DOHH2 (cell line): ENCODE data around the gene PCYT2.

ENCODE experiments used
- H3F3A ChIP-seq: fragments of 200-600 bp; sonication (generic), shearing (Covaris generic); 2 replicates; pipeline ENCODE4 v1.6.0; 2016; ENCODE audit warnings: antibody characterized with exemption, mild to moderate bottlenecking; ENCODE audit not compliant: control insufficient read depth, insufficient read depth
- H3K27ac ChIP-seq: fragments of 200-600 bp; sonication (generic); 2 replicates; pipeline ENCODE4 v1.5.1; 2014; ENCODE audit warnings: low read depth, mild to moderate bottlenecking, low read length, moderate library complexity
- H3K27me3 ChIP-seq: fragments of 200-600 bp; sonication (generic); 2 replicates; pipeline ENCODE4 v1.6.1; 2014; ENCODE audit warnings: mild to moderate bottlenecking, low read length, mixed read lengths; ENCODE audit not compliant: control insufficient read depth
- H3K36me3 ChIP-seq: fragments of 200-600 bp; sonication (generic); 2 replicates; pipeline ENCODE4 v1.6.1; 2014; ENCODE audit warnings: mild to moderate bottlenecking, low read length, moderate library complexity, mixed read lengths; ENCODE audit not compliant: control insufficient read depth
- H3K4me1 ChIP-seq: fragments of 200-600 bp; sonication (generic); 2 replicates; pipeline ENCODE4 v1.6.1; 2014; ENCODE audit warnings: mild to moderate bottlenecking, low read length, mixed read lengths; ENCODE audit not compliant: control insufficient read depth
- H3K4me2 ChIP-seq: fragments of 200-600 bp; sonication (generic); 2 replicates; pipeline ENCODE4 v1.6.0; 2014; ENCODE audit warnings: mild to moderate bottlenecking, low read length, moderate library complexity
- H3K4me3 ChIP-seq: fragments of 200-600 bp; sonication (generic); 2 replicates; pipeline ENCODE4 v1.5.1; 2014; ENCODE audit warnings: mild to moderate bottlenecking, low read length, mixed read lengths
- H3K79me2 ChIP-seq: fragments of 200-600 bp; sonication (generic); 2 replicates; pipeline ENCODE4 v1.6.1; 2014; ENCODE audit warnings: mild to moderate bottlenecking, low read length, mixed read lengths; ENCODE audit not compliant: control insufficient read depth
- H3K9me2 ChIP-seq: fragments of 200-600 bp; sonication (generic); replicated peaks from 2 replicates; pipeline ENCODE4 v1.6.1; 2014; ENCODE audit warnings: mild to moderate bottlenecking, low read length, mixed read lengths; ENCODE audit not compliant: control insufficient read depth
- H3K9me3 ChIP-seq: fragments of 200-600 bp; sonication (generic); 2 replicates; pipeline ENCODE4 v1.6.1; 2014; ENCODE audit warnings: antibody characterized with exemption, low read length, mixed read lengths; ENCODE audit not compliant: control insufficient read depth, insufficient read depth
- H4K20me1 ChIP-seq: fragments of 200-600 bp; sonication (generic); 2 replicates; pipeline ENCODE4 v1.6.0; 2014; ENCODE audit warnings: low read depth, mild to moderate bottlenecking, antibody characterized with exemption, low read length, moderate library complexity; ENCODE audit not compliant: control insufficient read depth, insufficient read depth
- CTCF ChIP-seq: fragments of 200-600 bp; sonication (generic); IDR thresholded peaks from one replicate; pipeline ENCODE4 v1.5.1; 2014; ENCODE audit warnings: antibody characterized with exemption, mild to moderate bottlenecking, low read depth, low read length; ENCODE audit not compliant: poor library complexity, severe bottlenecking
- EZH2phosphoT487 ChIP-seq: fragments of 200-600 bp; sonication (generic); IDR thresholded peaks from 2 replicates; pipeline ENCODE4 v1.6.1; 2017; ENCODE audit warnings: borderline replicate concordance, mild to moderate bottlenecking, antibody characterized with exemption, low read length, moderate library complexity, mixed read lengths

The PCYT2 gene

DNA sequence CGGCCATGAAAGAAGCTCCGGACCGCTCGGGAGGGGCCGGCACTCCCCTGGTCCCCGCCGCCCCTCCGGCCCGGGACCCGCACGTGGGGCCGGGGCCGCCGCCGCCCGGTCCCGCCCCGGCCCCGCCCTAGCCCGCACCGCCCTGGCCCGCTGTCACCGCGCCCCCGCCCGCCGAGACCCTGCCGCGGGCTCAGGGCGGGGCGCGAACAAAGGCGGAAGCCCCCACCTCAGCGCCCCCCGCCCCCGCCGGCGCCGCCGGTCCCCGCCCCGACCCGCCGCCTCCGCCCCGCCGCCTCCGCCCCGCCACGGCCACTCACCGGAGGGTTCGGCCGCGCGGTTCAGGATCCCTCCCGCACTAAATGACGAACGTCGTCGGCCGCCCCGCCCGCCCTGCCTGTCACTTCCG lies 40.2 kb downstream of the PCYT2 start, which contains the start of gene ARHGDIA:
Gene ARHGDIA, minus strand, starts transcription at position 357 of the 406 bp plus-strand sequence. CDS start 1,407 bp downstream, outside the sequence.
- H4K20me1 ChIP-seq = no peaks in the 10 kb centered on the region
- H3K4me2 ChIP-seq = peak within 1 kb of the TSS; percentile 94
- peaks cover 60% of the 10 kb centered on the region for H3K36me3 ChIP-seq
- no peaks in the 10 kb centered on the region for H3K9me2 ChIP-seq
- peak within 1 kb of the TSS; percentile 97 for H3K4me3 ChIP-seq
- H3K4me1 ChIP-seq = peaks cover 68% of the 10 kb centered on the region
- H3K27ac ChIP-seq = peak within 1 kb of the TSS; percentile 88
- H3K27me3 ChIP-seq = no peaks in the 10 kb centered on the region
- TF ChIP-seq EZH2phosphoT487 = no peak
- TF ChIP-seq CTCF = no peak
- peaks cover 51% of the 10 kb centered on the region for H3F3A ChIP-seq
- no peaks in the 10 kb centered on the region for H3K9me3 ChIP-seq
- peaks cover 49% of the 10 kb centered on the region for H3K79me2 ChIP-seq

- Histone ChIP-seq H3K4me1 (peaks cover 69% of the 10 kb centered on the region), H3K9me3 (no peaks in the 10 kb centered on the region), H3K79me2 (peaks cover 50% of the 10 kb centered on the region), H3K4me3 (peak overlapping the region; percentile 97), H3K4me2 (peak overlapping the region; percentile 86), H3K36me3 (peaks cover 66% of the 10 kb centered on the region), H3K27ac (peak overlapping the region; percentile 85), H4K20me1 (no peaks in the 10 kb centered on the region), H3F3A (peaks cover 52% of the 10 kb centered on the region), H3K27me3 (no peaks in the 10 kb centered on the region), H3K9me2 (no peaks in the 10 kb centered on the region)
- TF ChIP-seq EZH2phosphoT487 (no peak), CTCF (no peak)
Measured at GRCh38 chr17:81870131-81870980, 40.8 kb downstream of the PCYT2 start.

GRCh38 chr17:81869221-81870130 lies 41.7 kb downstream of the PCYT2 start:
- H3K27ac ChIP-seq = peak overlapping the region; percentile 85
- no peaks in the 10 kb centered on the region for H3K9me2 ChIP-seq
- H3K4me2 ChIP-seq = peak overlapping the region; percentile 86
- no peaks in the 10 kb centered on the region for H3K27me3 ChIP-seq
- TF ChIP-seq EZH2phosphoT487 (no peak), CTCF (peak; percentile 86)
- H3F3A ChIP-seq = peaks cover 52% of the 10 kb centered on the region
- H3K9me3 ChIP-seq = no peaks in the 10 kb centered on the region
- peak overlapping the region; percentile 97 for H3K4me3 ChIP-seq
- peaks cover 65% of the 10 kb centered on the region for H3K4me1 ChIP-seq
- H3K36me3 ChIP-seq = peaks cover 70% of the 10 kb centered on the region
- peaks cover 55% of the 10 kb centered on the region for H3K79me2 ChIP-seq
- no peaks in the 10 kb centered on the region for H4K20me1 ChIP-seq
